H1 (cell line): ENCODE results near the gene BCAR3. TPM values are rescaled to one million over a fixed set of nuclear protein-coding genes. Genes with fewer than 3 reads are reported as not detected.

Experiments
- CTCF ChIA-PET: fragments of 300-600 bp; sonication (Branson Sonifier 250); formaldehyde crosslinking; loops from one replicate; lab custom pipeline; 2021; ENCODE audit not compliant: partially characterized antibody; lab: Charles Lee
- POLR2A ChIA-PET: fragments of 300-600 bp; sonication (Branson Sonifier 250); formaldehyde crosslinking; loops from one replicate; lab custom pipeline; 2021; ENCODE audit warnings: inconsistent platforms; ENCODE audit not compliant: partially characterized antibody; lab: Charles Lee
- DNase-seq, 2 experiments: peaks; one replicate each; pipeline versions ENCODE4 v3.0.0 to v3.0.0-alpha.2; 2010 to 2022; ENCODE audit warnings: low spot score in 2 of 2, low read depth in 1 of 2, mixed read lengths in 1 of 2
- FAIRE-seq: peaks from 2 replicates; lab custom pipeline; 2011; peaks lifted over from hg19 to GRCh38; lab: Jason Lieb, UNC
- H2AFZ ChIP-seq: 2 replicates; pipeline ENCODE4 v1.8.1; 2012; ENCODE audit warnings: low read length, inconsistent platforms
- H2AK5ac ChIP-seq: 2 replicates; pipeline ENCODE4 v1.6.1; 2013; ENCODE audit warnings: low read depth, low read length
- H2BK120ac ChIP-seq: replicated peaks from 2 replicates; pipeline ENCODE3; 2013; ENCODE audit warnings: low read depth, low read length, inconsistent platforms
- H2BK12ac ChIP-seq: 2 replicates; pipeline ENCODE4 v1.6.1; 2013; ENCODE audit warnings: low read depth, low read length
- H2BK15ac ChIP-seq: 2 replicates; pipeline ENCODE4 v1.6.1; 2013; ENCODE audit warnings: low read length
- H2BK20ac ChIP-seq: 2 replicates; pipeline ENCODE4 v1.6.1; 2013; ENCODE audit warnings: low read length
- H2BK5ac ChIP-seq: 2 replicates; pipeline ENCODE4 v1.6.1; 2013; ENCODE audit warnings: low read depth, low read length
- H3K14ac ChIP-seq: 2 replicates; pipeline ENCODE4 v1.6.1; 2013; ENCODE audit warnings: inconsistent platforms; ENCODE audit not compliant: insufficient read length
- H3K18ac ChIP-seq: 2 replicates; pipeline ENCODE4 v1.6.1; 2013; ENCODE audit warnings: low read length; ENCODE audit errors: extremely low read depth
- H3K23ac ChIP-seq: 2 replicates; pipeline ENCODE4 v1.6.1; 2013; ENCODE audit warnings: inconsistent platforms; ENCODE audit not compliant: insufficient read length
- H3K23me2 ChIP-seq: 2 replicates; pipeline ENCODE4 v1.6.1; 2013; ENCODE audit warnings: low read depth, low read length
- H3K27ac ChIP-seq: 2 replicates; pipeline ENCODE4 v1.6.1; 2011; ENCODE audit warnings: low read depth, low read length, inconsistent platforms
- H3K27me3 ChIP-seq, 4 experiments: replicated peaks in 1 of 4; 1 replicate in 1 of 4; 2 replicates in 3 of 4; pipeline versions ENCODE4 v1.6.1 to v1.8.1; 2011 to 2013; ENCODE audit warnings: low read length in 3 of 4, mild to moderate bottlenecking in 3 of 4, inconsistent platforms in 2 of 4, mixed read lengths in 2 of 4, moderate library complexity in 1 of 4; ENCODE audit not compliant: control insufficient read depth in 3 of 4, insufficient read depth in 3 of 4; ENCODE audit errors: extremely low read depth in 1 of 4
- H3K36me3 ChIP-seq, 4 experiments: 2 replicates each; pipeline versions ENCODE4 v1.6.1 to v1.8.1; 2011 to 2013; ENCODE audit warnings: mild to moderate bottlenecking in 4 of 4, low read length in 3 of 4, moderate library complexity in 2 of 4, control low read depth in 1 of 4, inconsistent platforms in 1 of 4; ENCODE audit not compliant: insufficient read depth in 4 of 4, control insufficient read depth in 2 of 4
- H3K4ac ChIP-seq: replicated peaks from 2 replicates; pipeline ENCODE3; 2013; ENCODE audit warnings: low read length, low read depth, mixed read lengths, inconsistent platforms; ENCODE audit not compliant: insufficient read length
- H3K4me1 ChIP-seq, 4 experiments: replicated peaks in 1 of 4; 1 replicate in 1 of 4; 2 replicates in 3 of 4; pipeline versions ENCODE4 v1.6.1 to v1.8.1; 2011 to 2013; ENCODE audit warnings: low read length in 3 of 4, inconsistent platforms in 2 of 4, mixed read lengths in 1 of 4; ENCODE audit not compliant: insufficient read depth in 4 of 4, control insufficient read depth in 3 of 4
- H3K4me2 ChIP-seq, 2 experiments: 2 replicates each; pipeline versions ENCODE4 v1.6.1 to v1.8.1; 2011 to 2013; ENCODE audit warnings: low read depth in 2 of 2, low read length in 2 of 2, control low read depth in 1 of 2, inconsistent platforms in 1 of 2, mild to moderate bottlenecking in 1 of 2; ENCODE audit not compliant: insufficient read depth in 1 of 2
- H3K4me3 ChIP-seq, 4 experiments: fragments of 200-600, 300-600 bp in 1 of 4; sonication (generic), shearing (Covaris generic), sonication (Bioruptor Twin) in 1 of 4; 2 replicates each; pipeline versions ENCODE4 v1.5.1 to v1.8.1; 2011 to 2016; ENCODE audit warnings: low read length in 4 of 4, low read depth in 3 of 4, control low read depth in 2 of 4, inconsistent platforms in 2 of 4, mild to moderate bottlenecking in 2 of 4, mixed read lengths in 1 of 4, moderate library complexity in 1 of 4; ENCODE audit not compliant: insufficient read depth in 2 of 4; ENCODE audit errors: extremely low read depth in 1 of 4
- H3K56ac ChIP-seq: replicated peaks from 2 replicates; pipeline ENCODE3; 2013; ENCODE audit warnings: low read depth, mild to moderate bottlenecking, mixed read lengths, low read length, inconsistent platforms; ENCODE audit not compliant: insufficient read length
- H3K79me1 ChIP-seq: 2 replicates; pipeline ENCODE4 v1.6.1; 2013; ENCODE audit warnings: low read depth, low read length, control low read depth
- H3K79me2 ChIP-seq, 2 experiments: 2 replicates each; pipeline versions ENCODE4 v1.6.1 to v1.8.1; 2012 to 2013; ENCODE audit warnings: low read length in 2 of 2, mild to moderate bottlenecking in 2 of 2, inconsistent platforms in 1 of 2; ENCODE audit not compliant: insufficient read depth in 2 of 2, control insufficient read depth in 1 of 2
- H3K9ac ChIP-seq, 4 experiments: replicated peaks in 1 of 4; 1 replicate in 1 of 4; 2 replicates in 3 of 4; pipeline versions ENCODE4 v1.6.1 to v1.8.1; 2011 to 2013; ENCODE audit warnings: low read depth in 3 of 4, low read length in 3 of 4, control low read depth in 2 of 4, mild to moderate bottlenecking in 2 of 4, moderate library complexity in 2 of 4, inconsistent platforms in 1 of 4; ENCODE audit errors: extremely low read depth in 1 of 4
- H3K9me3 ChIP-seq, 2 experiments: 2 replicates each; pipeline versions ENCODE4 v1.6.1 to v1.8.1; 2012 to 2013; ENCODE audit warnings: mild to moderate bottlenecking in 2 of 2, moderate library complexity in 2 of 2, control low read depth in 1 of 2, inconsistent platforms in 1 of 2, low read depth in 1 of 2, low read length in 1 of 2, mixed read lengths in 1 of 2; ENCODE audit not compliant: insufficient read depth in 2 of 2
- H4K20me1 ChIP-seq, 2 experiments: replicated peaks in 1 of 2; 2 replicates each; pipeline versions ENCODE3 to v1.8.1; 2011 to 2013; ENCODE audit warnings: inconsistent platforms in 2 of 2, low read length in 2 of 2, mild to moderate bottlenecking in 1 of 2; ENCODE audit not compliant: insufficient read depth in 2 of 2, control insufficient read depth in 1 of 2
- H4K5ac ChIP-seq: 2 replicates; pipeline ENCODE4 v1.6.1; 2013; ENCODE audit warnings: low read length, low read depth, mixed read lengths, inconsistent platforms; ENCODE audit not compliant: insufficient read length
- H4K8ac ChIP-seq: 2 replicates; pipeline ENCODE4 v1.8.0; 2013; ENCODE audit warnings: mild to moderate bottlenecking, moderate library complexity, low read length, inconsistent platforms; ENCODE audit not compliant: insufficient read depth; ENCODE audit errors: extremely low read depth
- H4K91ac ChIP-seq: replicated peaks from 2 replicates; pipeline ENCODE3; 2013; ENCODE audit warnings: low read length, mixed read lengths, inconsistent platforms; ENCODE audit not compliant: insufficient read length
- CBX5 ChIP-seq: fragments of 300-800, 300-1000 bp; sonication (generic); IDR thresholded peaks from 2 replicates; pipeline ENCODE4 v1.7.1; 2016; ENCODE audit warnings: antibody characterized with exemption, low read length, low read depth
- CBX8 ChIP-seq: fragments of 300-800, 300-1000 bp; sonication (generic); IDR thresholded peaks from 2 replicates; pipeline ENCODE4 v1.7.1; 2016; ENCODE audit warnings: low read depth, low read length, borderline replicate concordance
- CHD2 ChIP-seq: IDR thresholded peaks from 2 replicates; pipeline ENCODE4 v1.6.1; 2012; ENCODE audit warnings: low read length, improper control_type of control experiment
- EGR1 ChIP-seq: IDR thresholded peaks from 2 replicates; pipeline ENCODE4 v1.6.1; 2011; ENCODE audit warnings: low read depth, low read length, borderline replicate concordance
- EP300 ChIP-seq, 2 experiments: IDR thresholded peaks; 1 replicate in 1 of 2; 2 replicates in 1 of 2; pipeline ENCODE4 v1.6.1; 2011 to 2012; ENCODE audit warnings: low read depth in 2 of 2, low read length in 2 of 2, mild to moderate bottlenecking in 2 of 2, borderline replicate concordance in 1 of 2, inconsistent platforms in 1 of 2, moderate library complexity in 1 of 2
- FOSL1 ChIP-seq: IDR thresholded peaks from 2 replicates; pipeline ENCODE4 v1.6.1; 2011; ENCODE audit warnings: mild to moderate bottlenecking, low read depth, low read length, moderate library complexity; ENCODE audit not compliant: insufficient read depth
- HDAC2 ChIP-seq, 2 experiments: fragments of 300-600 bp in 1 of 2; sonication (generic) in 1 of 2; IDR thresholded peaks; 2 replicates each; pipeline ENCODE4 v1.6.1; 2011 to 2012; ENCODE audit warnings: low read depth in 2 of 2, low read length in 2 of 2, mild to moderate bottlenecking in 2 of 2, moderate library complexity in 2 of 2, borderline replicate concordance in 1 of 2, inconsistent platforms in 1 of 2
- JUND ChIP-seq: IDR thresholded peaks from 2 replicates; pipeline ENCODE4 v1.6.1; 2011; ENCODE audit warnings: mild to moderate bottlenecking, improper control_type of control experiment, low read length
- KDM5A ChIP-seq: fragments of 200-600 bp; IDR thresholded peaks from 2 replicates; pipeline ENCODE4 v1.7.1; 2012; ENCODE audit warnings: mild to moderate bottlenecking, low read length, inconsistent platforms, mixed read lengths
- RBBP5 ChIP-seq: IDR thresholded peaks from 2 replicates; pipeline ENCODE4 v1.7.1; 2012; ENCODE audit warnings: low read depth, mild to moderate bottlenecking, inconsistent platforms, low read length, moderate library complexity, borderline replicate concordance
- SAP30 ChIP-seq: fragments of 300-600 bp; sonication (generic); IDR thresholded peaks from 2 replicates; pipeline ENCODE4 v1.7.1; 2012; ENCODE audit warnings: low read length, moderate library complexity, mild to moderate bottlenecking, inconsistent platforms; ENCODE audit not compliant: insufficient read depth, insufficient replicate concordance
- SIRT6 ChIP-seq: IDR thresholded peaks from one replicate; pipeline ENCODE4 v1.7.1; 2012; ENCODE audit warnings: low read length, inconsistent platforms
- SRF ChIP-seq: IDR thresholded peaks from 2 replicates; pipeline ENCODE4 v1.6.1; 2011; ENCODE audit warnings: mild to moderate bottlenecking, low read depth, low read length, moderate library complexity
- TAF1 ChIP-seq: IDR thresholded peaks from 2 replicates; pipeline ENCODE4 v1.6.1; 2011; ENCODE audit warnings: mild to moderate bottlenecking, low read depth, low read length
- WGBS, 2 experiments: shearing (Covaris generic) in 1 of 2; methylation state at CpG; one replicate each; pipeline versions ENCODE4 v1.1.6 to v1.1.7; 2013 to 2015; ENCODE audit warnings: low lambda C conversion rate in 2 of 2, mixed read lengths in 2 of 2, inconsistent platforms in 1 of 2, low coverage in 1 of 2, missing lambda C conversion rate in 1 of 2; ENCODE audit not compliant: insufficient replicate concordance in 2 of 2, insufficient coverage in 1 of 2, insufficient read length in 1 of 2; ENCODE audit errors: extremely low coverage in 1 of 2, missing lambda C conversion rate in 1 of 2; 5-methylcytosine and 5-hydroxymethylcytosine counted together
- polyA plus RNA-seq, 7 experiments: library from polyadenylated mRNA; depleted of rRNA in 3 of 7; stranded (reverse) in 5 of 7; unstranded in 2 of 7; fragments of >200 nt in 5 of 7; fragments of 200-250 nt in 2 of 7; gene quantifications; 1 replicate in 5 of 7; 2 replicates in 1 of 7; 4 replicates in 1 of 7; pipeline versions ENCODE4 v1.2.1 to v1.2.3, GENCODE V29; 2011 to 2013; ENCODE audit warnings: missing spikeins in 2 of 7, mixed read lengths in 2 of 7
- total RNA-seq: library from RNA; stranded (reverse); fragmentation: NEBNext Ultra II Directional; extraction: Animal tissue kit (Norgen Biotek cat#: 25700); gene quantifications from 2 replicates; pipeline ENCODE4 v1.2.1, GENCODE V29; 2021

BCAR3 gene
- total and polyA plus RNA-seq, 2 of the 8 experiments (the other 6 are each of a cell fraction or from before 2014, with no cell fraction given), result 5.6 to 9.2 TPM

GRCh38 chr1:93723733-93724270 is 42.2 kb upstream of the BCAR3 start:
- no peak overlapping the region for H4K8ac ChIP-seq
- H2BK5ac ChIP-seq, result no peak overlapping the region
- no peak overlapping the region for H3K4ac ChIP-seq
- H4K5ac ChIP-seq, result no peak overlapping the region
- ChIA-PET CTCF (interaction anchor here (1.0 to 6.2 kb wide), 10 partner anchors 10 to 122 kb away, joined by 3 to 35 read pairs (median 4); no protein-coding TSS in a partner anchor), POLR2A (interaction anchor here (1.4 kb wide), 1 partner anchor 9 kb away, joined by 4 read pairs; no protein-coding TSS in a partner anchor)
- H3K9ac ChIP-seq, result no peak overlapping the region
- H3K27me3 ChIP-seq, result no peaks in the 10 kb centered on the region; a peak in 1 of 7 replicates
- no peak overlapping the region for H2AFZ ChIP-seq
- H3K79me2 ChIP-seq, result no peaks in the 10 kb centered on the region
- H3K4me1 ChIP-seq, result peaks cover 0 to 12% (median 4%) of the 10 kb centered on the region in 4 experiments; a peak in 6 of 7 replicates
- H2AK5ac ChIP-seq, result no peak overlapping the region
- DNase-seq (no peak), FAIRE-seq (no peak)
- no peak overlapping the region for H3K27ac ChIP-seq
- no peaks in the 10 kb centered on the region for H4K20me1 ChIP-seq
- H2BK12ac ChIP-seq, result no peak overlapping the region
- no peak overlapping the region for H3K18ac ChIP-seq
- no peaks in the 10 kb centered on the region for H3K23me2 ChIP-seq
- no peak overlapping the region for H3K56ac ChIP-seq
- no peak overlapping the region for H3K14ac ChIP-seq
- H4K91ac ChIP-seq, result no peak overlapping the region
- no peak overlapping the region for H2BK15ac ChIP-seq
- no peak overlapping the region for H2BK120ac ChIP-seq
- H3K4me3 ChIP-seq, result no peak overlapping the region
- 90% methylated on average over 5 of the region's 5 CpGs; no CpG with 5 or more reads in 1 of the 2 experiments for WGBS, 2 experiments
- no peak overlapping the region for H2BK20ac ChIP-seq
- no peaks in the 10 kb centered on the region for H3K9me3 ChIP-seq
- H3K23ac ChIP-seq, result no peak overlapping the region
- no peaks in the 10 kb centered on the region for H3K36me3 ChIP-seq
- H3K4me2 ChIP-seq, result no peak overlapping the region
- no peaks in the 10 kb centered on the region for H3K79me1 ChIP-seq
- TF ChIP-seq CBX5 (no peak), SIRT6 (no peak), CHD2 (no peak), FOSL1 (no peak), EGR1 (no peak), TAF1 (no peak), CBX8 (no peak), KDM5A (no peak), SRF (no peak), SAP30 (no peak), RBBP5 (no peak), HDAC2 (IDR thresholded peaks at IDR 0.05; ENCODE audit: borderline replicate concordance in 1 of 2, low read depth in 2 of 2, low read length in 2 of 2) (no peak), EP300 (IDR thresholded peaks at IDR 0.05; ENCODE audit: borderline replicate concordance in 1 of 2, low read depth in 2 of 2, low read length in 2 of 2) (no peak), JUND (no peak)
